Measurements from ENCODE around the gene TLE1.
A peak's percentile ranks its signal among the peaks of the same experiment; 100 is the strongest.

The TLE1 gene

DNA sequence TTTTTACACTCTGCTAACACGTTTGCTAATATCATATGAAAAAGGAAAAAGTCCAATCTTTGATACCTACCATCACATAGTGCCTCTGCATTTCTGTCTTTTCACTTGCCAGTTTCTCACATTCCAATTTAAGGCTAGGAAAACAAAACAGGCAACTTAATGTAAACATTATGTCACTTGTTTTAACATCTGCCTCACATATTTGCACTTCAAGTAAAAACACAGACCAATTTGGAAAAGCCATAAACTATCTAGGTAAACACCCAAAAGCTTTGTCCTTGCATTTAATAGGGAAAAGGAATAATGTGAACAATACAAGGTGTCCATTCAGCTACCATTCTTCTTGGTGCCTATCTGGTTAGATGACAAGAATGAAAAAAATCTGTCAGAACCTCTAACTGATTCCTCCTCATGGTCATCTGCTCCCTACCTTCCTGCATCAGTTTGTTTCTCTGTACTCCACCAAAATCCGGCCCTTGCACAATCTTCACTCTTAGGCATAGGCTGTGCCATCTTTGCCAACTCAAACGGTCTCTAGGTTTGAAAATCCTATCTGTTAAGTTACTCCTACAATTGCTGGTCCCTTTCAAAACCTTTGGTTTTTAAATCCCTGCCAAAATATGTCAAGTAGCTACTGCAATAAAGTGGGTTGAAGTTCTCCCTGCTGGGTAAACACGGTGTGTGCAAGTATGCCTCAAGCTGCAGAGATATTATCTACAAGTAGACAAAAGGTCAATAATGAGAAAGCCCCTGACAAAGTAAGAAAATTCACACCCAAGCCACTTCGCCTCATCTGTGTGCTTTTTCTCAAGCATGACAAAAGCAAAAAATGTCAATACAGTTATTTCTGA is 3.4 kb downstream of the TLE1 start:
- DNase-seq, result no peak

DNA sequence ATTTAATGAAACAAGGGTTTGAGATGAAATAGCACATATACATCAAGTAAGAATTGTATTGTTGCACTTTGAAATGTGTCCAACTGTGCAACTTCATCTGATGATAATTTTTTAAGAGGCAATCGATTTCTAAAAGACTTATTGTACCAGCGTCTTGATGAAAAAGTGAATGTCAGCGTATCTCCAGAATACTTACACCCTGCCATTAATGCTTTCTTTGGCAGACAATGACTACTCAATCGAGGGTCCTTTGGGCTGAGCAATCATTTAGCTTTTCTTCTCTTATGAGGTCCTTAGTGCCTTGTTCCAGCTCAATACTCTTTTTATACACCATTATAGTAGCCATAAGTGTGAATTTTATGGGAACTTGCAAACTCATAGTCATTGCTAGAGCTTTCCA is 4.7 kb downstream of the TLE1 start:
- no peak for DNase-seq

DNA sequence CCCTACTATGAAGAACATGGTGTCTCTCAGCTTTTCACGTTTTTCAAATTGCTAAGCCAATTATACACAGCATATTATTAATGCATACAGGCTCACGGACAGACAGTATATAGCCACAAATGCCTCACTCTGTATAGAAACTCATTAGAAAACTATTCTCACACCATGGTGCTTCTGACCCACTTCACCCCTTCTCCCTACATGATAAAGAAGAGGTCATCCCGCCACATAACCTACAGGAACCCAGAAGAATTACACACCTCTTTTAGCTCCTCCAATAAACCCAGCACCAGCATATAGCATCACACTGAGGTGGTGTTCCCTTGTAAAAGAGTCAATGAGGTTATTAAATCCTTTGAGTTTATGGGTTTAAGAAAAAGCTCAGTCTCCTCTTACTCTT is 5.6 kb downstream of the TLE1 start:
- DNase-seq, result no peak

DNA sequence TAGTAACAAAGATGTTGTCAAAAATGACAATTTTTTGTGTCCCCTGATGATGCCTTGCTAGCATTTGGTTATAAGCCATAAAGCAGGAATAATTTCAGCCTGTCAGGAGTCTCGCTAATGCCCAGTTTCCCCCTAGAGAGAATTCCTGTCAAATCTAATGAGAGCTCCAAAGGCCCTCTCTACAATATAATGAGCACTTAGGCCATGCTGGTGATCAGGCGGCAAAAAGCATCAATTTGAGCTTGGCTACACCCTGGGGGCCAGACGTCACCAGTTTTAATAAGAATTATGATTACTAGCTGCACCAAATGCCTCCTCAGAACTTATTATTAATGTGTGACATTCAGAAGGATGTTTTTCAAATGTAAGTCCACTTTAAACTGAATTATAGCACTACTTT is 6.1 kb downstream of the TLE1 start:
- DNase-seq, result no peak

DNA sequence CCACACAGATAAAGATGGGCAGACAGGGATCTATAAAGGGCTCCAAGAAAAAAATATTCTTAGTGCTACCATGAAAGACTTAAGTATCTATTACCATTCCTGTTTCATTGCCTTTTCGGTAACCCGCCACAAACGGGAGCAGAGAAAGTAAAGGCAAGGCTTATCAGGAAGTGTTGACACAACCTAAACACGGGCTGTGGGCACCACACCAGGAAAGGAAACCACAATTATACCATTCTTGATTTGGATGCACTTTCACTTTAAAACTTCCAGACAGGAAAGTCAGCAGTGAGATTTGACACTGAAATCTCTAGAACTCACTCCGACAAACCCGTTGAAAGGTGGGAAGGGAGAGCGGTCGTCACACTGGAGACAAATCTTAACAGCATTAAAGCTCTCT is 6.5 kb downstream of the TLE1 start:
- no peak for DNase-seq

DNA sequence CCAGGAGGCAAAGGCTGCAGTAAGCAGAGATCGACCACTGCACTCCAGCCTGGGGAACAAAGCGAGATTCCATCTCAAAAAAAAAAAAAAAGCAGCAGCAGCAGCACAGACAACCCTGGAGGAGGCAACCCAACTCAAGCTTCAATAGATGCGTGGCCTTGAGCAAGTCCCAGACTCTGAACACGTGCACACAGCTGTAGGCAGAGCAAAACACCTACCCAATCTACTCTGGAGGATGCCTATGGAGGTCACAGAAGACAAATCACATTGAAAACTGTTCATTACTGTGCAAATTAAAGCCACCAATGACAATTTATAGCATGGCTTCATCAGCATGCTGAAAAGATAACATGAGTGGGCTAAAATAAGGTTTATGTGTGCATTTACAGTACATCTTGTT is 7.2 kb downstream of the TLE1 start:
- DNase-seq, result no peak

DNA sequence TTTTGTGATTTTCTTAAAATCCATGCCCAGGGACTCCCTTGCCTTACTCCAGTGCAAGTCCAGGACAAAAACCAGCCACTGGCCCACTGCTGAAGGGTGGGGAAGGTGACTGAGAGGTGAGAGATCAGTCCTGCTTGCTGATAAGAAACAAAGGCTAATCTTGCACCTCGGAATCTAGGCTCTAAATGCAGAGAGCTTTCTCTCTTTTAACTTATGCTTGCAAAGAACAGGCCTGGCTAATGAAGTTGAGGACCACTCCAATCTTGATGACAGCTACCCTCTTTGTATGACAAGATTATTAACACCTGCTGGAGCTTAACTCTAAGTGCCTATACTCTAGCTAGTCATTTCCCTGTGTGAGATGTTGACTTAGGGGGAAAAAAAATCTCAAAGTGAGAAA is 8.8 kb downstream of the TLE1 start:
- no peak for DNase-seq

DNA sequence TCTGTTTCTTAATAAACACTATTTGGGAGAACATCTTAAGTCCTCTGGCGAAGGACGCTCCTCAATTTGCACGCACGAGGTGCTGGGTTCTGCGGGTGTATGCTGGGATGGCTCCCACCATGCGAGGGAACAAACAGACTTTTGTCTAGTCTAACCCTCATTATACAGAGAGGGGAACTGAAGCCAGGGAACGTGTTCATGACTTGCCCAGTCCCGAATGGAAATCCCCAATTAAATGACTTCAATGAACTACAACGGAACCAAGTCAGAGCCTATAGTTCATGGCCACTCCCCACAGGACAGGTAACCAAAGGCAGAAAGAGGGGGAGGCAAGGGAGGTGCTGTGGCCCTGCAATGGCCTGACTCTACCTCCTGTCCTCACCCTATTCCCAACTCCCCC is 9.3 kb downstream of the TLE1 start:
- DNase-seq, result no peak

DNA sequence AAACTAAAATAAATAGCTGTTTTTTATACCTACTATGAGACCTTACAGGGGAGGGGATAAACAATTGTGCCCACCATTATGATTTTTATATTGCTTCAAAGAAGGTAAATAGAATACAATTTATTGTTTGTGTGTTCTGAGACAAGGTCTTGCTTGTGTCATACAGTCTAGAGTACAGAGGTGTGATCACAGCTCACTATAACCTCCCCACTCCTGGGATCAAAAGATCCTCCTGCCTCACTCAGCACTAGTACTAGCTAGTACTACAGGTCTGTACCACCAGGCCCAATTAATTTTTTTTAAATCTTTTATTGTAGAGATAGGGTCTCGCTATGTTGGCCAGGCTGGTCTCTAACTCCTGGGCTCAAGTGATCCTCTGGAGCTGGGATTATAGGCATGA is 11.3 kb downstream of the TLE1 start:
- no peak for DNase-seq

DNA sequence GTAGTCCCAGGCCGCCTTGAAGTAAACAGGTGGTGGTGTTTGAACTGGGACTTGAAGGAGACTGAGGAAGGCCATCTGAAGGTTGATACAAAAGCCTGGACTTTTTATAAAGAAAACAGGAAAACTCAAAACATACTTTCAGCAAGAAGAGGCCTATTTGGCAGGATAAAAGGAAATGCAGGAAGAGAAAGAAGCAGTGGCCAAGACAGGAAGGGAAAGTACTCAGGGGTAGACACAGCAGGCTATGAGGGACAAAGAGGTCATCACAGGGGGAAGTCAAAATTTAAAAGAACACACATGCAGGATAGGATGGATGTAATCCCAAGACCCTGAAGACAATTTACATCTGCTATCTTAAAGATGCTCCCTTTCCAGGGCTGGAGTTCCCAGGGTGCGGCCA is 13.0 kb downstream of the TLE1 start:
- DNase-seq, result no peak

DNA sequence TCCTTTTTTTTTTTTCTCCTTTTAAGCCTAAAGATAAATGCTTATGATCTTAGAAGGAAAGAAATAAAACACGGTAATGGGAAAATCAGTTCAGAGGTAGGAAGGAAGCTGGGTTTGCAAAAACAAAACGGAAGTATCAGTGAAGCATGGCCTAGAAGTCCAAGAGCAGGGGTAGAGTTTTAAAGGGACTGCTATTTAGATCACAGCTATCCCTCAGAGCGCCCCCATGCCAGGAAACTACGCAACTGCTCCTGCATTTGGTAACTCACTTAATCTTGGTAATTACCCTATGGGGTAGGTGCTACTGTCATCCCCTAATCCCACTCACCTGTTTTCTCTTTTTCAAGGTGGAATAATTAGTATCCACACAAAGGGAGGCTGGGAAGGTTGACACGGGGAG is 16.0 kb downstream of the TLE1 start:
- DNase-seq, result no peak

DNA sequence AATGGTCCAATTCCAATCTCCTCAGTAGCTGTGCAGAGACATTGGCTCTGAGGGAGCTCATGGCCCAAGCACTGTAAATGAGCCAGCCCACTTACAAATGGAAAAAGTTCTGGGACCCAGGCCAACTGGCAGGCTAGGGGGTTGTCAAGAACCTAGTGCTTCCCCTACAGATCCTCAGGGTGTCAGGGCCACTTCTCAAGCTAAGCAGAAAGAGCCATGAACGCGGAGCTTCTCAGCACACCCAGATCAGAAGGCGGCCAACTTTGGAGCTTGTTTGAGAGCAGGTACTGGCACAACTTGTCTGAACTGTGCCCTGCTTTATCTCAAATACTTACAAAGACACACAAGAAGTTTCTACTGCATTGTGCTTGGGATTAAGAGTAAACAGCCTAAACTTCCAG is 17.5 kb downstream of the TLE1 start:
- DNase-seq, result no peak

DNA sequence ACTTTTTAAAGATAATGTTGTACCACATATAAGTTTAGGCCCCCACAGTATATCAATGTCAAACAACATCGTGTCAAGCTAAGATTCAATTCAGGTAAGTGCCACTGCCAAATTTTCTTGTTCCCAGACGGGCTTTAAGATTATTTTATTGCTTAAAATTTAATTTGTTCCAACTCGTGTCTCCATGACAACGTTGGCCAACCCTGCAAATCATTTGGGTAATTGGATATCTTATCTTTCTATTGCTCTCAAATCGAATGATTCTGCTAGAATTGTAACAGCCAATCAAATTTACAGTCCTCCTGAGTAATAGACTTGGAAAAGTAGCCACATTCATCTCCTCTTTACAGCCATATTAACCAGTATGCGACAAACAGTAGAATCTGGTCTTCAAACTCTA is 19.5 kb downstream of the TLE1 start:
- no peak for DNase-seq

DNA sequence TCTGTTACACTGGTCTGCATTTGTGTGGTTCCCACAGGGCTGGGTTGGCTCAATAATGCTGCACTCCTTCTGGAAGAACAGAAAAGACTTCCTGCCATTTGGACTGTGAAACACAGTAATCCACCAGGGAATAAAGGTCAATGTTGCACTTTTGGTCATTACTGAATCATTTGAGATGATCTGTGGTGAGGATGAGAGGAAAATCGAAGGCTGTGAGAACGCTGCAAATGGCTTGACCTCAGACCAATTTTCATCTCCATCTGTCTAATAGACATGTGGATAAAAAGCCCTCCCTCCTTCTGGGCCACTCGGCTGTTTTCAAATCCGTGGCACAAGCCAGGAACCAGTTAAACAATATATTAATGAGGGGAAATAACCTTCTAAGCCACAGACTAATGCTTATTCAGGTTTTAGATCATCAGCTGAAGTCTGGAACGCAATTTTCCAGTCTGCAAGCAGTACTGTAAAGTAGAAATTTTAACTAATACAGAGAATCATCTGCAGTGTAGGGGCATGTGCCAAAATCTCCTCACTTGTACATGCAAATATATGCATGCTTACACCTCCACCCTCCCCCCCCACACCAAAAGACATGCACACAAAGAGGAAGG is 20.2 kb downstream of the TLE1 start:
- DNase-seq, result no peak

DNA sequence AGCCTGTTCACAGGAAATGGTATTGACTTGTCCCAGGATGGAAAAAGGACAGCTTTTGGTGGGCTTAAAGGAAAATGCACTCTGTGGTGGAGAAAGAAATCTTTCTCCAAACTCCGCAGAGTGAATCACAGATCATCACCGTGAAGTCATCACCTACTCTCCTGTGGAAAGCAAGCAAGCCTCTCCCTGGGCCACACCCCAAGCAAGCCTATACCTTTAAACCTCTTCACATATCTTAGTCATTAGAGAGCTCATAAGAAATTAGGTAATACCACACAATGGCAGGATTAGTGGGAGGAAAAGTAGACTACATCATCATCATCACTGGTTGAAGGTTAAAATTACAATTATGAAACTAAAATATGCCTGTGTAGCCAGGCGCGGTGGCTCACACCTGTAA is 23.2 kb downstream of the TLE1 start:
- DNase-seq, result no peak

DNA sequence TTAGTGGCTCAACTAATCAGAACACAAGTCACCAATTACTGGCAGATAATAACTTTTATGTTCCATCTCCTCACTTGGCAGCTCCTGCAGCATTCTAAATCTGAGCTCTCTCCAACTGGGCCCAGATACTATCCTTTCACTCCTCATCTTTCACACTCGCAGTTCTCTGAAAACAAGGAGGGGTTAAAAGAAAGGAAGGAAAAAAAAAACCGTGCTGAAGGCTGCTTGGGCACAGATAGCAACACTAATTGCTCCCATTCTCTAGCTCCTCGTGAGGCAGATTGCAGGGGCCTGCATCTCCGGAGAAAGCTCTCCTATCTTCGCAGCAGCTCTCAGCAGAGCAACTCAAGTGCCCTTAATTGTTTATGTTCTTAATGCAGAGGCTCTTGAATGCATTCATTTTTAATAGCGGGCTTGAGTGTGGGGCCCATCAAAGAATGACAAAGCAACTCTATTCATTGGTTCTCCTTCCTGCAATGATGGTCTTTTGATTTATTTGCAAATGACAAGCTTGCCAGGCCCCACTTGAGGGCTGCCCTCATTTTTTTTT is 23.9 kb downstream of the TLE1 start:
- no peak for DNase-seq

DNA sequence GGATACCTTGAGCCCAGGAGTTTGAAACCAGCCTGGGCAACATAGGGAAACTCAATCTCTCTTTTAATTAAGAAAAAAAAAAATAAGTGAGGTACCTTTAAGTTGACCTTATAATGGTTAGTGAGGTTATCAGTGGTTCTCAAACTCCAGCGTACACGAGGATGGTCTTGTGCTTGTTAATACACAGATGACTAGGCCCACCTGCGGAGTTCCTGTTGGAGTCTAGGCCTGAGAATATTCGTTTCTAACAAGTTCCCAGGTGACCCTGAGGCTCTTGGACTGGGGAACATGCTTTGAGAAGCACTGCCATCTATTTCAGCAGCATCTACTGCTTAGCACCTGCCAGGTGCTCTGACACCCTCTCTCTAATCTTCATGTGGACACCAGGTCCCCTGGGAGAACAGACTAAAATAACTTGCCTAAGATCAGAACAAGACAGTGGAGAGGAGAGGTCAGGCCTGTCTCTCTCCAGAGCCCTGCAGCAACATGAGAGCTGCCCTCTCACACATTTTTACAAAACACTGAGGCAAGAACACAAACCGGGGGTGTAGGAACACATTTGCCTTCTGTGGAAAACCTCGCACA is 24.6 kb downstream of the TLE1 start:
- DNase-seq, result no peak

DNA sequence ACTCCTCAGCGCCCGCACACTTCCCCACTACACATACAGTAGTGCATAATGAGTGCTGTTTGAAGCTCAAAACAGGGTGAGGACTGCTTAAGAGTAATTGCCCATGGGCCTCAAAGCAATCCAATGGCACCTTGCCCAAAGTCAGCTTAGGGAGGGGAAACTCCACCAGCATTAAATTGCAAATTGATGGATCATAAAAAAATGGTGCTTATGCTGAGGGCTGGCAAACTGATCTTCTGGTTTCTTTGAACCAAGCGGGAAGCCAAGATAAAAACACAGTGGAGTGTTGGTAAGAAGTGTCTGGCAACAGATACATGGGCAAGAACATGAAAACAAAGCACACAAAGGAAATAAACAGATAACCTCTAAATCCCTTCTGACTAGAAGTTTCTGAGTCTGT is 28.0 kb downstream of the TLE1 start:
- DNase-seq, result peak; percentile 62

DNA sequence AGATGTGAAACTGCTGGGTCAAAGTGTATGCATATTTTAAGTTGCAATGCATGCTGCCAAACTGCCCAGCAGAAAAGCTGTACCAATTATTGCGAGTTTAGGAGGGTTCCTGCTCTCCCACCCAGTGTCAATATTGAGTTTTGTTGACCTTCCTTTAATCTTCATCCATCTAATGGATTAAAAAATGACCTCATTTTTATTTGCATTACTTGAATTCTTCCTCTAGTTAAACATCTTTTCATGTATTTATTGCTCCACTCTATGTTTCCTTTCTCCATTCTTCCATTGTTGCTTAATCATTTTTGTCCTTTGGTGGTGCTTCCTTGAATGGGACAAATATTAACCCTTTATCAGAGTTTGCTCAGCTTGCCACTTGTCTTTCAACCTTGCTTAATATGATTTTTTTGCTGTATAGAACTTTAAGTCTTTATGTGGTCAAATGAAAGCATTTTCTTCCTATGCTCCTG is 32.4 kb downstream of the TLE1 start:
- DNase-seq, result no peak

DNA sequence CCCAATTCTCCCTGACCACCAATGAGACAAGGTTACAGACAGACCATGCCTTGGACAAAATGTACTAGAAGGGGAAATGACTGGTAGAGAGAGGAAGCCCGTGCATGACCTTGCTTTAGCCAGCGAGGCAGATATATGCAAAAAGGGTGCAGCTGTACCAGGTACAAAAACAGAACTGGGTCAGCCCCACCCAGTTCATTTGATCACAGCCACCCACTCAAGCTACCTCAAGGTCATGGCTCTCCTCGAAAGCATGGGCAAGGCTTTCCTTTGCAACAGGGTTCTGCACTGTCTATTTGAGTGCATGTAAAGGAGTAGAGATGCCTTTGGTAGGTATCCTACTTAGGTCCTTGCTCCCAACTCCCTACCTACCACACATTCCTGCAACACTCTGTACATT is 33.3 kb downstream of the TLE1 start:
- no peak for DNase-seq

DNA sequence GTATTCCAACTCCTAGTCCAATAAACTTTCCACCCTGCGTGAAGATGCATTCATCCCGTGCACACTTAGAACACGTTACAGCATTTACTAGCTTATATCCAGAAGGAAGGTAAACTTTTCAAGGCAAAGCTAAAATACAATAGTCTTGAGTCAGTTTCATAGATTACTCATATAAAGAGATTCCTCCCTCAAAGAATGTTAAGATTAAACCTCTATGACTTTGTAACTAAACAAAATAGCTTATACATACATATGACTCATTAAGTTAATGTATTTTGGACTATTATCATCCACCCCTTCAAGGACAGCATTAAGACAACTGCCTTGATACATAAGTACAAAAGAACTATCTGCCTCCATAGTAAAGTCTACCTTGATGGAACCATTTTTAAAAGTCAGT is 36.1 kb downstream of the TLE1 start:
- DNase-seq, result no peak

DNA sequence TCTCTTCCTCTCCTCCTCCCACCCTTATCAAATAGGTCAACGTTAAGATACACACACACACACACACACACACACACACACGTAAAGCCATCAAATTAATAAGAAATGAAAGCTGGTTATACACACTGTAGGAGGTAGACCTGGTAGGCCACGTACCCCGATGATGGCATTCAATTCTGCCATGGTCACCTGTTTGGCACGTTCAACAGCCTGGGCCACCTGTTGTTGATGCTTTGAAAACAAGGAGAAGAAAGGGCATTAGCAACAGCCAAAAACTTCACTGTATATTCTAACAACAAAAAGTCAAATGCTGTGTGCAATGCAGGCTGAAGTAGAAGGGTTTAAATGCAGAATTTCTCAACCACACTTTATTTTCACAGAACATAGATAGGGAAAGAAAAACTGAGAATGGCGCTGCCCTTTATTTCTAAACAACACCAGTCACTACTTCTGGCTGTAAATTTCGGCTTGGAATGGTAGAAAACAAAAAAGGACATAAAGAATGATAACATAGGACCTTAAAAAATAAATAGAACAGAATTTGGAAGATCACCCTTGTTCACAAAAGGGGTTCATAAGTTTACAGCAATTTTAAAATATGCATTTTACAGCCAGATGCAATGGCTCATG is 37.2 kb downstream of the TLE1 start:
- DNase-seq, result no peak
